Stimulated activated CD8-positive, alpha-beta memory T cell treated with anti-CD3 and anti-CD28 coated beads, Interleukin-2, amount 100 ng/mL, for 48 hours (primary cell): ENCODE measurements around the gene KCTD16.

Source experiments
- DNase-seq, 2 donors: peaks; one replicate each; pipeline ENCODE4 v3.0.0-alpha.2; 2020; ENCODE audit warnings: low read depth in 2 of 2

KCTD16 gene

DNA sequence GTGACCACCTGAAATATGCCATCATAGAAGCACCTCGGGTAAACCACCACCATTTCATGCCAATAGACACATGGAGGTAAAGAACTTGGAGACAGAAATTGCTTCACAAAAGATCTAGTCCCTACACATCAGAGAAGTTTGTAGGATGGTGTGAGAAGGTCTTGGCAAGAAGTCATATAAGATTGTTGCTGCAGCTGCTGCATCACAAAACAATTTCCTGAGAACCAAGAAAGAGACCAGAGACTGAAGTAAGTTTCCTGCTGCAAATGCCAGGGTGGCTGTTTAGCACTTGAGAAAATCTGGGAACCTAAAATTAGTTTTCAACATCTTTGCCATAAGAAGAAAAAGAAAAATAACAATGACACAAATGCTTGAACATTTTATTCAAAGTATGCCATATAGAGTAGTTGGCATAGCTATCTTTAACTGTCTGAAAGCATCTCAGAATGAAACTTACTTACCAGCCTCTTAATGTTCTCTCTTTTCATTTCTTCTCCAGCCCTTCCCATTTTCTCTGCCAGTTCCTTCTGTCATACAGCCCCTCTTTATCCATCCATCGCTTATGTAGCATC, 114.3 kb downstream of the KCTD16 start:
- DNase-seq: no peak

DNA sequence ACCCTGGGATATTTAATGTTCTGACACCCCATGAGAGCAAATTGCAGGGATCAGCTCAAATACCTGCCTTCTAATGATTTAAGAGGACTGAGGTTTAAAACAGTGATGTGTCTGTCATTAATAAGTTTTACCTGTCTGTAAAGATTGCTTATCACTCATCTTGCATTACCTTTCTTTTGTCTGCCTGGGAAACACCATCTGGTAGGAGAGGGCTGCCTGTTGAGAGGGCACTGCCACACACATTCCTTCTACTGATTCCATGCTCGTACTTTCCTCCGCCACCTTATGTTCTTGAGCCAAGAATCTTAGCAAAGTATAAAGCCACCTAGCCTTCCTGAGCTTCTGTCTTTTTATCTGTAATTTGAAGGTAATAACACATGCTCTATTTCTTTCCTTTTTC, 118.6 kb downstream of the KCTD16 start:
- no peak for DNase-seq

DNA sequence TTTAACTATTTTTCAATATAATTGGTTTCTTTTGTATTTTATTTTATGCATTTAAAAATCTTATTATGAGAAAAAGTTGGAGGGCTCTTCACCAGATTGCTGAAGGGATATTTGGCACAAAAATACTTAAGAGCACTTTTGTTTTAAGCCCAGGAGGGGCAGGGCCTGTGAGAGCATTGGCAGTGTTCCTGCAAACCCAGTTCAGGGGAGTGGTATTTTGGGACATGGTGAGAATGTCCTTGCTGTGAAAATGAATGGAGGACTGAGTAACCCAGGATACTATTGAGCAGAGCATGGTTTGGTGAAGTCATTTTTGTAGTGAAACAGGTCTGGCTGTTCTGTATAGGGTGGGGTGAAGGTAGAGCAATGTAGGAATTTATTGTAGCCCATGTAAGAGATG, 121.4 kb downstream of the KCTD16 start:
- no peak for DNase-seq

DNA sequence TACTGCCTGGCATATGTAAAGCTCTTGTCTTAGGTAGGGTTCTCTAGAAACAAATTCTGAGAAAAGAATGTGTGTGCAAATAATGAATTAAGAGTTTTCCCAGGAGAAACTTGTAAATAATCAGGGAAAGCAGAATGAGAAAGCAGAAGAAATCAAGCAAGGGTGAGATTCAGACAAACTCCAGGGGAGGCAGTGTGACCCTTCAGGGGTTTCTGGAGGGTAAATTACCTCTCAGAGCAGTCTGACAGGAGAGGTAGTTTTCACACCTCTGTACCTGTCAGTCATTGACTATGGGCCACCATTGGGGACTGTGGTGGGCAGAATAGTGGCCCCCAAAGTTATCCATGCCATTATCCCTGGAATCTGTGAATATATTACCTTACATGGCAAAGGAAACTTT, 124.6 kb downstream of the KCTD16 start:
- DNase-seq: no peak

DNA sequence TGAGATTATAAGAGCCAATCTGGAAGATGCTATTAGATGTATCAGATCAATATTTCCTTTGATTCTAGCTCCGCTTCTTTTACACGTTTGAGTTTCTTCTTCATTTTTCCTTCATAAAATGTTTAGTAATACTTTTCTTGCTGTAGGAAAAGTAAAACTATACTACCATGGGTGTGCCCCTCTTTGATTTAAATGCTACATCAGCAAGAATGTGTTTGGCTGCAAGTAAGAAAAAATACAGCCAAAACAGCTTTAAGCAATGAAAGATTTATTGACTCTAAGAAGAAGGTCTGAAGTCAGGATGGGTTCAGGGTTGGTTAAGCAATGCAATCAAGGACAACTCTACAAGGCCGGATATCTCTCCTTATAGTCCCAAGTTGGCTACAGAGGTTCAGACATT, 126.4 kb downstream of the KCTD16 start:
- no peak for DNase-seq

DNA sequence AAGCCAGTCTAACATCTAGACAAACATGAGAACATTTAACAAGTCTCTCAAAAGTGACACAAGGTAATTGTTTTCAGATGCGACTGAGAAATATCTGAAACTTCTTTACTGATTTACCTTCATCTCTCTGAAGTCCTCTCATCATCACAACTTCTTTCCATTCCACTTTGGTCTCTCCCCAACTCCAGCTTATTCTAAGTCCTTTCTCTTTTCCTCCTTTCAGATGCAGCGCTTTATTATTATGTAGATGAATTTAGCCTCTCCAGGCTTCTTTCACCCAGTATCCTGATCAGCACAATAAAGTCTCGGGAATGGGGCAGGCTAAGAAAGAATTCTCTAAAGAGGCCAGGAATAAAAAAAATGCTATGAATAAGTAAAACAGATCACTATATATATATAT, 128.0 kb downstream of the KCTD16 start:
- DNase-seq: no peak

DNA sequence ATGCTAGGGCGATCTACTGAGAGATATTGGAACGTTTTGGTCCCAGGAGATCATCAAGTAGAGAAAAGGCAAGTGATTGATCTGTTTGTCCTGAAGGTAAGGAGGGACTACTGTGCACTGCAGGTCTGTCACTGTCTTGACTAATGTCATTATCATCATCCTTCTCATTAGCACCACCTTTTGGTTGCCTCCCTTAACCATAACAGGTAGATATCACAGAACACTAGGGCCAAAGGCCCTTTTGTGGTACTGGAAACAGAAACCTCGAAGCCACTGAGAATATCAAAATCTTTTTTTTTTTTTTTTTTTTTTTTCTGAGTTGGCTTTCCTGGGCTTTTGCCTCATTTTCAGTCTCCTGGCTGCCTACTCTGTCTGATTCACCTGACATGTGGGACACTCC, 134.0 kb downstream of the KCTD16 start:
- no peak for DNase-seq

DNA sequence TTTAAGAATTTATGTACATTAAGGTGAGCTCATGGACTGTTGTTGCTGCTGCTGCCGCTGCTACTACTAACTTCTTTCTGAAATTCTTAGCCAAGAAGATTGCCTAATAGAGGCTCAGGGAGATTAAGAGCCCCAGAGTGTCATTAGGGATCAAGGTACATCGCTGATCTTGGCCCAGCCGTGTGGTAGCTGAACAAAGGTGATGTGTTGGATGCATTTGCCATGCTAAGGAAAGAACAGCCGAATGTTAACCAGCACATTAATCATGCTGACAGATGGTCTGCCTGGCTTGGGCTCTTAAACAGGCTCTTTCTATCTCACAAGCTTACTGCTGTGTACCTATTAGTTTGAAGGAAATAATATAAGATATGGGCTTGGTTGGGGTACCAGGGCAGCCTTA, 137.1 kb downstream of the KCTD16 start:
- DNase-seq: no peak

DNA sequence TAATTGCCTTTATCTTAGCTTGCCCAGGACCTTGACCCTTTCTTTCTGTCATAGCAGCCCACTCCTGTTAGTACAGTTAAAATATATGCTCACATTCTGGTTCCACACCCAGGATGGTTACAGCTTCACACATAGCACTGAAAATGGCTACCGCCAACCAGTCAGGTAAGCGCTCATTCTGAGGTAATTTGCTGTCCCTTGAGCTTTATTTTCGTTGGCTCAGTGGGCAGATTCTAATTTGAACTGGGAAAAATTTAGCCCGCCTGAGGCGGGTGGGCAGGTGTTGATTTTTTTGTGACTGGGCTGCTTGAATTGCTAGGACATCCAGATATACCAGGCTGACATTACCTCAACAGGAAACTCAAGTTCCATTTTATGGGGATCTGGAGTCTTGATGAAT, 137.5 kb downstream of the KCTD16 start:
- DNase-seq: no peak

DNA sequence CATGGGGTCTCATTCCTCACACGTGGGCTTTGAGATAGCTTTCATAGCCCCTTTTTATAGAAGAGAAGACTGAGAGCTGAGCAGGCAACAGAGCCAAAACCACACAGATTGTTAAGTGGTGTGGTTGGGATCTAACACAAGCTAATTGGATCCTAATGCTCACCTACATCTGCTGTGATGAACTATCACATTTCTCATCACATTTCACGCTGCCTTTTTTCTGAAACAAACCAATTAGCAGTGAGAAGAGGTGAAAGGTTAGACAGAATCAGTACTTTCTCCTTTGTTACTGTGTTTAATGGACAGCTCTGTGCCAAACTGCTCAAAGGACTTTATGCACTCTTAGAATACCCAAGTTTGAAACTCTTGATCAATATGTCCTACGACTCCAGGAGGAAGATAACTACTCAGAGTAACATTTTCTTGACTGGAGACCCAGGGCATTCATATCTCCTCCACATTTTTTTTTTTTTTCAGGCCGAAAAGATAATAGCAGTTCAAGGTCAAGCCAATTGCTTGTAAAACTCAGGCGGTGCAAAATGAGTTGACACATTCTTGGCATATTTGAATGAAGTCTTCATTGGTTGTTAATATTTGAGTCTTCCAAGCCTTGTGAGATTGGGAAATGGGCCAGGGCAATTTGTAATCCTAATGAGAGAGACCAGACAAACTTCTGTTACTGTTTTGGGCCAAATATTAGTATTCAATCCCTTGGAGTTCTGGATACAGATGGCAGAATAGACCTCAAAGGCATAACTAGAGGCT, 138.4 kb downstream of the KCTD16 start:
- DNase-seq: no peak

DNA sequence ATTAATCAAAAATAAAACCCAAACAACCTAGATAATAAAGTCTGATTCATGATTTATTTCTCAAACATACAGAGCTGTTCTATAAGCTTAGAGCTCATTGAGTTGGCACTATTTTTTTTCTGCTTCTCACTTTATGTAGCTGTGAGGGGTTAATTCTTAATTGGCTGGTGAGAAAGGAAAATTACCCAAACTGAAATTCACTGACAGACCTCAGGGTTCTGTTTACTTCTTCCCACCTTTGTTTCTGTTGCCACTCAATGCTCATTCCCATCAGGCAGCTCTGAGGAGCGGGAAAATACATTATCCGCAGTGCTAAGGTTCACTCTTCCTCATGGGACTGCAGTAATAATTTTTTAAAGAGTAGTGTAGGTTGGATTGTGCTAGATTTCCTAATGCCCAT, 139.9 kb downstream of the KCTD16 start:
- no peak for DNase-seq

DNA sequence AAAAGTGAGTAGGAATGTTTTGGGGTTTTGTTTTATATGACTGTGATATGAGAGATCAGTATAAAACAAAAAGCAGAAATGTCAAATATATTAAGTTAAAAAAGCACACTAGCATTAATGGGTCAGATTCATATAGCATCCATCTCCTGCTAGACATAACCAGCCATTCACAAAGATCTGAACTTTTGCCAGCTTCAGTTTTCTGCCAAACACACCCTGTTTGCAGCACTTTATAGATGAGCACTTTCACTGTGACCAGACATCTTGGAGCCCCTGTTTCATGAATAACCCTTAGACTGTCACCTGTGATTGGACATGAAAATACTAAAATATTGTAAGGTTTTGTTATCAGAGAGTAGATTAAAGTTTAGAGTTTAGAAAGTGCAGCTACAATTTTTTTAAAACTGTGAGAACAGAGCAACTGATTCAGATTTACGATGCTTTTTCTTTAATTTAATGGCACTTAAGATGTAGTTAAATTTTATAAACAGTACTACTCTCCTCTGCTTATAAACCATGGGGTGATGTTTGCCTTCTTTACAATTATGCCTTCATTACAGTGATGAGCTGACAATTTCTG, 142.6 kb downstream of the KCTD16 start:
- DNase-seq: no peak

DNA sequence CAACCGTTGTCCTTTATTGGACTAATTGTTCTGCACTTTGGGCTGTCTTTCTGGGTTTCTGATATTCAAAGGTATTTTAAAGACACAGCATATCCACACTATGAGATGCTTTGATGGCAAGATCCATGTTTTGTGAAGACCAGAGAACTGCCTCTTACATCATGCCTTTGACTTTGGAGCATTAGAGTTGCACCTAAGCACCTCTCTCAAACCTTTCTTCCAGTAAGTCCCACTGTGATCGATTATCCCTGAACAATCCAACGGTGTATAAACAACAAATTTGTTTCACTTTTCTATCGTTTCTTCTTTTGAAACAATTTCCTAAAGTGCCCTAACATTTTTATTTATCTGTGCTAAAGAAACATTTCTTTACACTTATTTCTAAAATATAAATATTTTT, 144.4 kb downstream of the KCTD16 start:
- DNase-seq: no peak

DNA sequence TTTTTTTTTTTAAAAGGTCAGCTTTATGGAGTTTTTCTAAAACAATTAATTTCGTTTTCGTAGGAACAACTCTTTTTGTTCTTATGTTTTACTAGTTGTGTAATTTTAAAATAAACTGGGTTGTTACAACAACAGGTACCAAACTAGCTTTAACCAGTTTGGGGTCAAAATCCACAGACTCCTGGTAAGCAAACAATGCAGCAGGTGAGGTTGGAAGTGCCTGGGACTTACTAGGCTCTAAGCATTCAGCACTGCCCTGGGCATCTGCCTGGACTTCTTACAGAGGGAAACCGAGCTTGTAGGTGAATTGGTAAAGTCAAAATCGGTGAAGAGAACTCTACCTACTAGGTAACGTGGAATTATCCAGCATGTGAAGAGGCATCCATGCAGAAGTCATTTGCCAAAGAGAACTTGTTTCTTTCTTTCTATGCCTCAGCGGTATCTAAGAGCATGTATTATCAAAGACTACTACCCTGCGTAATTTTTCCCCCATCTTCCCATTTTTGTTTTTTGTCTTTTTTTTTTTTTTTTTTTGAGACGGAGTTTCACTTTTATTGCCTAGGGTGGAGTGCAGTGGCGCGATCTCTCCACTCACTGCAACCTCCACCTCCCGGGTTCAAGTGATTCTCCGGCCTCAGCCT, 145.4 kb downstream of the KCTD16 start:
- no peak for DNase-seq

DNA sequence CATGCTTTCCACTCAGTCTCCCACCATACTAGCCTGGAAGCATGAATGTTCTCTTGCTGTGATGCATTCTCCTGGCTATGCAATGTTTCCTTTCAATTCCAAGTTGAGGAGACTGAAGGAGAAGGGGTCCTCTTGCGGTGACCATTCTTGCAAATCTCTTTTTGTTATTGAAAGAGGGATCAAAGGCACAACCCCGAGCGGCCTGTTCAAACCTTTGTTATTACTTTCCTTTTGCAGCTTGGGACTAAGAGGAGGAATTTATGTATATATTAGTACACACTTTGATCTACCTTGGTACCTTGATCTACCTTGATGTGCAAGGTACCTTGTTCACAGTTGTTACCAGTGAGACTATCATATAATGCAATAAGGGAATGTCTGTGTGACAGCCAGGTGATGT, 147.3 kb downstream of the KCTD16 start:
- no peak for DNase-seq

DNA sequence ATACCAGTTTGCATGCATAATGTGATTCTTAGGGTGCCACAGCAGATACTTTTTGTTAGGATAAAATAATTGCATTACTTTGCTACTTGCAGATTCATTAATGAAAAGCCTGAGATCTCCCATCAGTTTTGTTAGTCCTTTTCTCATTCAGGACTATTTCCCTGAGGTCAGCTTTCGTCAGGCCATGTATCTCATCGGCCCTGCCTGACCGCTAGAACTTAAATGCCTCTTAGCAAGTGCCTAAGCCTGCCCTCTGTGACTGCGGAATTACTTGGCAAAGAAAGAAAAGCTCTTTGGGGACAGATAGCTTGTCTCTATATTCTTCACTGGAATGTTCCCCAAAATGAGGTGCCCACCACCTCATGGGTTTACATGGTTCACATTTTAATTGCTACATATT, 147.8 kb downstream of the KCTD16 start:
- no peak for DNase-seq

DNA sequence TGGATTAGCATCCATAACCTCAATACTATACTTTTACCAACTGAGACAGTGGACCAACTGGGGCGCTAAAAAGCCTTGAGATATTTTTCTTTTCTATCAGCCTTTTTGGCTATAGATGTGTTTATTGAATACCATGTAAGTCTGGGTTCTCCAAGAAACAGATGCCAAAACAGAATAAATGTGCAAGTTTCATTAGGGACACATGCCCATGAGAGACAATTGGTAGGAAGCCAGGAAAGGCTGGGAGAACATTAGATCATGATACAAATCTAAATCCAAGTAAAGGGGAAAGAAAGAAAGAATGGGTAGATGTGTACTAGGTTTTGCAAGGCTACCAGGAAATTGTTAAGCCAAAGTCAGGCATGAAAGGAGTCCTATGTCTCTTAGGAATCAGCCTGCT, 152.5 kb downstream of the KCTD16 start:
- no peak for DNase-seq

DNA sequence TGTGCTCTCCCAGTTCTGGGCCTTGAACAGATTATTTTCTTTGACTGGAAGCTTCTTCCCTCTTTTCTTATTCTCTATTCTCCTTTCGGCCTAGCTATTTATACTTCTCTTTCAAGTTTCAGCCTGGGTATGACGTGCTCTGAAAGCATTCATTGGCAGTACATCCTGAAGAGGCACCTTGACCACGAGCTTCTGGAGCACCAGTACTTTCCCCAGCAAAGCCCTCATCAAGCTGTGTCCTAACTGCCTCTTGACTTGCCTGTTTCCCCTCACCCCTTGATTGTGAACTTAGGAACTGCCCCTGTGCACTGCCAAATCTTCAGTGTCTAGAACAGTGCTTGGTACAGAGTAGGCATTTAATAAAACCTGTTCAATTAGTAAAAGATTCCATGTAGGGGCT, 154.9 kb downstream of the KCTD16 start:
- no peak for DNase-seq

DNA sequence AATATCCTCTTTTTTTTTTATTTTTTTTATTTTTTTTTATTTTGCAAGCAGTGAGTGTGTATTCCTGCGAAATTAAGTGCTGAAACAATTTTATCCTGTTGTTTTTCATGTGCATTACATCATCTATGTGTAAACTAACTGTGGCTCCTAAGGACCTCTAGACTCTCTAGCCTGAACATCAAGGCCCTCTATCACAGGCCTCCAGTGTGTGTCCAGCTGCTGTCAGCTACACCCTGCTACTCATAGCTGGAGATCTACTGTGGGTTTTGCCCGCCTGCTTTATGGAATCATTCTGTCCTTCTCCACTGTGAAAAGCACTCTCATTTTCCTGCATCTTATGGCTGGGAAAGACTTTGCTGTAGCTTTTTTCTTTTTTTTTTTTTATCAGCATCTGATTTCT, 157.8 kb downstream of the KCTD16 start:
- DNase-seq: no peak

DNA sequence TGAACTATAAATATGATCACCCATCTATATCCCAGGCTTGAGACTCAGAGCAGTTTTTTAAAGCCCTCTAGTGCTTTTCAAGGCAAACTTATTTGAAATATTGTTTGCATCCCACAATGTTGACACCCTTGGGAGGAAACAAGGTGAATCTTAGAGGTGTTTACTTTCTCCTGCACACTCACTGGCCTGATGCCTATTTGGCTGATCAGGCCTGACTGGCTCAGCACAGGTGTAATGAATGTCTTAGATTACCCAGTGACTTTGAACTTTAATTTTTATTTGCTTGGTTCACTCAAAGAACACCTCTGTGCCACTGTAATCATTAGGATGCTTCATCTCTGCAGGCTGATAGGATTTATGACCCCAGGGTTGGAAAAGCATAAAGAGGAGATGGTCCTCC, 158.3 kb downstream of the KCTD16 start:
- no peak for DNase-seq

DNA sequence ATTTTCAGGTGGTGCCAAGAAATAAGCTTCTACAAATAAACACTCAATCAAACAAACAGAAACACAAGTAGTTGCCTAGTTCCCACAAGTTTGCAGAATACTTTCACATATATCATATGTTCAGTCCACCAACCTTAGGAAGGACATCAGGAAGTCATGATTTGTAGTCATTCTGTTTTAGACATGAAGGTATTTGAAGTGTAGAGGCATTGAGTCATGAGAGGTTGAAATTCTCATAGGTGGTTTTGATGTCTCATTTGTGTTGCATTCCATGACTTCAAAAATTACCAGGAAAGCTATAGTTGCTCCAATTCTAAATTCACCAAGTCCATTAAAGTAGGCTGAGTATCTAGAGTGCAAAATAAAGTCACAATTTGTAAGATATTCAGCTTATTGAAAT, 159.0 kb downstream of the KCTD16 start:
- DNase-seq: no peak

DNA sequence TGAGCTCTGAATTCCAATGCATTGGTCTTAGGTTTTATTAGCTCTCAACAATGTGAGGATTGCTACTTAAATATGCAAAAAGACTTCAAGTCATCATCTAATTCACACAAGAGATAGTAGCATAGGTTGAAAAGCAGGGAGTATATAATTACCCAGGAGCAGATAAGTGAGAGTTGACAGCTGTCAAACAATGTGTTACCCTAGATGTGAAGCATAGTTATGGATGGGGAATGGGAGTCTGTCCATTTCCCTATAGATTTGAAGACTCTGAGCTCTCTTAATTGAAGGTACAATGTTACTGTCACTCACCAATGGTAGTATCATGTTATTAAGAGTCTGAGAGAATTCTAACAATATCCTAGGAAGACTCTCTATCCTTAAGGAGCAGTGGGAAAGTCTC, 160.7 kb downstream of the KCTD16 start:
- DNase-seq: no peak

DNA sequence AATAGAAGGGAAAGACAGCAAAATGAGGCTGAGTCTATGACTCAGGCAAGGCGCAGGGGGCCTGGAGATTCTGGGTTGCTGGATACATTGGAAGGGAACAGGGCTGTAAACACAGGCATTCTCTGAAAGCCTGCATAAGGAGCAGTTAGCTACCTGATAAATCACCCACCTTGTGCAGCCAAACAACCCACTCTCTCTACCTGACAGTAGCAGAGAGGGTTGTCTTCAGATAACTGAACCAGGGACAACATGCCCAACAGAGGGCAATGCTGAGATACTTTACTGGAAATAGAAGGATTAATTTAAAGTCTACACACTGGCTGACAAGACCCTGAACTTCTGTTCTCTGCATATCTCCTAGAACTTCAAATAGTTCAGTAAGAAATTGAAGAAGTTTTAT, 161.6 kb downstream of the KCTD16 start:
- DNase-seq: no peak
